SU-DHL-6 (cell line): ENCODE results near the gene MBNL1.

Experiments
- H2AFZ ChIP-seq: fragments of 200-600 bp; sonication (generic); 2 replicates; pipeline ENCODE4 v1.6.1; 2014; ENCODE audit warnings: low read depth, mild to moderate bottlenecking, moderate library complexity, mixed read lengths, antibody characterized with exemption, low read length; ENCODE audit not compliant: severe bottlenecking
- H3F3A ChIP-seq: fragments of 200-600 bp; shearing (Covaris generic); 2 replicates; pipeline ENCODE4 v1.6.0; 2016; ENCODE audit warnings: antibody characterized with exemption, mild to moderate bottlenecking; ENCODE audit not compliant: insufficient read depth
- H3K27ac ChIP-seq: fragments of 200-600 bp; sonication (generic); 2 replicates; pipeline ENCODE4 v1.5.1; 2016; ENCODE audit warnings: low read depth, mild to moderate bottlenecking, low read length, moderate library complexity, mixed read lengths
- H3K27me3 ChIP-seq: fragments of 200-600 bp; sonication (generic), shearing (Covaris generic); 2 replicates; pipeline ENCODE4 v1.6.0; 2014; ENCODE audit warnings: mild to moderate bottlenecking, low read length
- H3K36me3 ChIP-seq: fragments of 200-600 bp; sonication (generic); 2 replicates; pipeline ENCODE4 v1.6.1; 2014; ENCODE audit warnings: mild to moderate bottlenecking, low read length, mixed read lengths
- H3K4me2 ChIP-seq: fragments of 300-600, 200-600 bp; shearing (Covaris generic), sonication (generic); 2 replicates; pipeline ENCODE4 v1.6.0; 2014; ENCODE audit warnings: low read length, low read depth, mild to moderate bottlenecking; ENCODE audit not compliant: poor library complexity, severe bottlenecking
- H3K4me3 ChIP-seq: fragments of 200-600 bp; sonication (generic); 2 replicates; pipeline ENCODE4 v1.5.1; 2014; ENCODE audit warnings: antibody characterized with exemption, low read length, mild to moderate bottlenecking, mixed read lengths; ENCODE audit not compliant: insufficient read depth, poor library complexity, severe bottlenecking
- H3K79me2 ChIP-seq: fragments of 200-600 bp; sonication (generic); 2 replicates; pipeline ENCODE4 v1.6.1; 2014; ENCODE audit warnings: mild to moderate bottlenecking, low read length, moderate library complexity; ENCODE audit not compliant: insufficient read depth
- H3K9ac ChIP-seq: fragments of 200-600 bp; sonication (generic); 2 replicates; pipeline ENCODE4 v1.7.0; 2014; ENCODE audit warnings: mild to moderate bottlenecking, low read length
- H3K9me2 ChIP-seq: fragments of 200-600 bp; sonication (generic); replicated peaks from 2 replicates; pipeline ENCODE4 v1.6.1; 2014; ENCODE audit warnings: low read length; ENCODE audit not compliant: insufficient read depth
- H3K9me3 ChIP-seq: fragments of 200-600 bp; sonication (generic); 2 replicates; pipeline ENCODE4 v1.6.1; 2014; ENCODE audit warnings: low read length, mixed read lengths; ENCODE audit not compliant: insufficient read depth
- H4K20me1 ChIP-seq: fragments of 200-600 bp; sonication (generic); 2 replicates; pipeline ENCODE4 v1.6.1; 2014; ENCODE audit warnings: low read depth, mild to moderate bottlenecking, antibody characterized with exemption, low read length, moderate library complexity, mixed read lengths
- CTCF ChIP-seq: fragments of 200-600 bp; sonication (generic); IDR thresholded peaks from one replicate; pipeline ENCODE4 v1.5.1; 2017; ENCODE audit warnings: antibody characterized with exemption, mild to moderate bottlenecking, low read length, moderate library complexity; ENCODE audit not compliant: insufficient read depth, poor library complexity, severe bottlenecking
- EZH2phosphoT487 ChIP-seq: fragments of 200-600 bp; sonication (generic), shearing (Covaris generic); conservative IDR thresholded peaks from 2 replicates; pipeline ENCODE4 v1.6.1; 2018; ENCODE audit warnings: mild to moderate bottlenecking, antibody characterized with exemption, low read length, moderate library complexity, mixed read lengths

The MBNL1 gene

GRCh38 chr3:152443212-152444023, 174.7 kb downstream of the MBNL1 start:
- TF ChIP-seq CTCF: no peak
- no peak for TF ChIP-seq EZH2phosphoT487
- Histone ChIP-seq H3K79me2 (peaks cover 92% of the 10 kb centered on the region), H3K9me3 (no peaks in the 10 kb centered on the region), H3K4me2 (peak overlapping the region; percentile 16), H3K9ac (no peak overlapping the region), H3K4me3 (no peak overlapping the region), H2AFZ (no peak overlapping the region), H3K36me3 (peaks cover 51% of the 10 kb centered on the region), H3K27ac (peak overlapping the region; percentile 51), H4K20me1 (peaks cover 40% of the 10 kb centered on the region), H3K27me3 (no peaks in the 10 kb centered on the region), H3F3A (peaks cover 54% of the 10 kb centered on the region), H3K9me2 (no peaks in the 10 kb centered on the region)

GRCh38 chr3:152444029-152444641, 175.4 kb downstream of the MBNL1 start:
- TF ChIP-seq EZH2phosphoT487: no peak
- peak; percentile 61 for TF ChIP-seq CTCF
- peaks cover 38% of the 10 kb centered on the region for H4K20me1 ChIP-seq
- no peak overlapping the region for H3K4me3 ChIP-seq
- peak overlapping the region; percentile 16 for H3K4me2 ChIP-seq
- H3K9me2 ChIP-seq: no peaks in the 10 kb centered on the region
- peaks cover 51% of the 10 kb centered on the region for H3F3A ChIP-seq
- peaks cover 91% of the 10 kb centered on the region for H3K79me2 ChIP-seq
- H3K9me3 ChIP-seq: no peaks in the 10 kb centered on the region
- H3K9ac ChIP-seq: no peak overlapping the region
- H3K27me3 ChIP-seq: no peaks in the 10 kb centered on the region
- H3K36me3 ChIP-seq: peaks cover 50% of the 10 kb centered on the region
- H2AFZ ChIP-seq: no peak overlapping the region
- peak overlapping the region; percentile 51; the same call in 1 of the 2 replicates for H3K27ac ChIP-seq

- no peak overlapping the region for H3K27ac ChIP-seq
- peaks cover 46% of the 10 kb centered on the region for H3F3A ChIP-seq
- no peaks in the 10 kb centered on the region for H3K9me3 ChIP-seq
- peaks cover 34% of the 10 kb centered on the region for H4K20me1 ChIP-seq
- TF ChIP-seq EZH2phosphoT487: no peak
- no peaks in the 10 kb centered on the region for H3K27me3 ChIP-seq
- H3K4me3 ChIP-seq: no peak overlapping the region
- peaks cover 82% of the 10 kb centered on the region for H3K79me2 ChIP-seq
- H3K9ac ChIP-seq: no peak overlapping the region
- no peak overlapping the region for H3K4me2 ChIP-seq
- H3K36me3 ChIP-seq: peaks cover 54% of the 10 kb centered on the region
- H3K9me2 ChIP-seq: no peaks in the 10 kb centered on the region
- no peak overlapping the region for H2AFZ ChIP-seq
Measured at GRCh38 chr3:152445212-152445611, 176.5 kb downstream of the MBNL1 start.

GRCh38 chr3:152446495-152446894, 177.8 kb downstream of the MBNL1 start:
- Histone ChIP-seq H2AFZ (no peak overlapping the region), H3K79me2 (peaks cover 69% of the 10 kb centered on the region)

More at GRCh38 chr3:152446495-152446894, 177.8 kb downstream of the MBNL1 start:
- Histone ChIP-seq H3K36me3 (peaks cover 54% of the 10 kb centered on the region), H3K4me2 (no peak overlapping the region), H3K27ac (no peak overlapping the region), H3K9me3 (no peaks in the 10 kb centered on the region), H4K20me1 (peaks cover 27% of the 10 kb centered on the region), H3K9me2 (no peaks in the 10 kb centered on the region), H3F3A (peaks cover 38% of the 10 kb centered on the region), H3K9ac (no peak overlapping the region), H3K4me3 (no peak overlapping the region), H3K27me3 (no peaks in the 10 kb centered on the region)
- TF ChIP-seq EZH2phosphoT487 (no peak), CTCF (no peak)
